Lung (tissue), 12 donors: Measurements from ENCODE around the gene SOX10. TPM values are rescaled to one million over a fixed set of nuclear protein-coding genes. Genes with fewer than 3 reads are reported as not detected.
A peak's percentile ranks its signal among the peaks of the same experiment; 100 is the strongest.

Source experiments
- ATAC-seq: fragments of 200-7000 bp; cut with Tn5 transposase; one replicate; pipeline ENCODE4 v1.9.1; 2020; ENCODE audit warnings: moderate number of reproducible peaks; ENCODE audit not compliant: insufficient read depth, low FRiP score
- DNase-seq, 3 donors: peaks; one replicate each; pipeline ENCODE4 v3.0.0-alpha.2; 2013 to 2017
- H3K27ac ChIP-seq, 2 donors: one replicate each; pipeline ENCODE4 v1.5.1; 2013; ENCODE audit warnings: mild to moderate bottlenecking in 2 of 2, moderate library complexity in 2 of 2, control low read depth in 1 of 2, inconsistent platforms in 1 of 2, low read depth in 1 of 2, low read length in 1 of 2
- H3K27me3 ChIP-seq, 3 donors: one replicate each; pipeline ENCODE4 v1.5.1; 2013; ENCODE audit warnings: low read length in 2 of 3; ENCODE audit not compliant: control insufficient read depth in 3 of 3, insufficient read depth in 3 of 3
- H3K36me3 ChIP-seq, 4 donors: one replicate each; pipeline ENCODE4 v1.5.1; 2013; ENCODE audit warnings: low read length in 4 of 4, mild to moderate bottlenecking in 1 of 4, moderate library complexity in 1 of 4; ENCODE audit not compliant: control insufficient read depth in 4 of 4, insufficient read depth in 4 of 4
- H3K4me1 ChIP-seq, 5 donors: one replicate each; pipeline ENCODE4 v1.5.1; 2013; ENCODE audit warnings: low read length in 5 of 5, mild to moderate bottlenecking in 2 of 5, moderate library complexity in 1 of 5; ENCODE audit not compliant: control insufficient read depth in 5 of 5, insufficient read depth in 5 of 5
- H3K4me3 ChIP-seq: one replicate; pipeline ENCODE4 v1.5.1; 2013; ENCODE audit warnings: mild to moderate bottlenecking, control low read depth, moderate library complexity
- H3K9ac ChIP-seq, 2 donors: one replicate each; pipeline ENCODE4 v1.5.1; 2013; ENCODE audit warnings: low read length in 2 of 2, control low read depth in 1 of 2; ENCODE audit not compliant: insufficient read depth in 1 of 2
- H3K9me3 ChIP-seq, 4 donors: one replicate each; pipeline ENCODE4 v1.5.1; 2013; ENCODE audit warnings: low read length in 3 of 4, mild to moderate bottlenecking in 1 of 4, moderate library complexity in 1 of 4; ENCODE audit not compliant: control insufficient read depth in 4 of 4, insufficient read depth in 3 of 4
- WGBS, 2 donors: extraction: QIAGEN DNeasy Blood & Tissue Kit; methylation state at CpG; one replicate each; pipeline ENCODE4 v1.1.7; 2013; 5-methylcytosine and 5-hydroxymethylcytosine counted together
- polyA plus RNA-seq, 2 donors: library from polyadenylated mRNA; stranded (reverse); fragments of 200-250 nt; gene quantifications; one replicate each; pipeline ENCODE4 v1.2.1, GENCODE V29; 2013
- total RNA-seq, 2 donors: library from RNA; depleted of rRNA in 1 of 2; stranded (reverse); fragments of >200 nt in 1 of 2; gene quantifications; one replicate each; pipeline ENCODE4 v1.2.1, GENCODE V29; 2014 to 2021
- TF ChIP-seq, protein P1 (sequence below): IDR thresholded peaks from 2 replicates; pipeline ENCODE4 v1.5.1; 2012; ENCODE audit warnings: mild to moderate bottlenecking; ENCODE audit errors: control extremely low read depth, extremely low read depth
- donor health status: control.
- donor health status: control.
- donor health status: Bipolar disorder and iron deficiency.
- donor health status: healthy.
- donor health status: DM: yes; HTN: yes; CAD: no.

The SOX10 gene
- total and polyA plus RNA-seq, 4 donors = 0.10 to 0.54 TPM; not detected in 2

DNA sequence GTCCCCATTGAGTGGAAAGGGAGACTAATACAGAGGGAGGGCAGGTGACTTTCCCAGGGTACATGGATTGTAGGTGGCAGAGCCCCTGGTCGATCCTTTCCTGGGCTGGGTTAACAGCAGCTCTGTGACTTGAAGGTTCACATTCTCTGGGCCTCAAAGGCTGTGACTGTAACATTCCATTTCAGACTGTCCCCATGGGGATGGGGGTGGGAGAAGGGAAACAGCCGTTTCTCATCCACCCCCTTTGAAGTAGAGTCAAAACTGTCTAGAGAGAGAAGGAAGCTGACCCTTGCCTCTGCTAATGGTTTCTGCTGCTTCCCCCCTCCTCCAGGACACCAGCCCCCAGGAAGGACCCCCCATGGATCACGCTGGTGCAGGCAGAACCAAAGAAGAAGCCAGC is 59.0 kb downstream of the SOX10 start:
- H3K27me3 ChIP-seq = peaks cover 0 to 6% (median 0%) of the 10 kb centered on the region in 3 donors
- ATAC-seq = no peak
- no peak overlapping the region for H3K9ac ChIP-seq
- no peak overlapping the region for H3K4me3 ChIP-seq
- no peaks in the 10 kb centered on the region for H3K9me3 ChIP-seq
- peaks cover 10 to 55% (median 15%) of the 10 kb centered on the region in 4 donors for H3K36me3 ChIP-seq
- peak overlapping the region in 1 of 2 donors; percentile 41 for H3K27ac ChIP-seq
- 79 to 86% methylated on average over 3 of the region's 3 CpGs for WGBS, 2 donors
- TF ChIP-seq, protein P1, sequence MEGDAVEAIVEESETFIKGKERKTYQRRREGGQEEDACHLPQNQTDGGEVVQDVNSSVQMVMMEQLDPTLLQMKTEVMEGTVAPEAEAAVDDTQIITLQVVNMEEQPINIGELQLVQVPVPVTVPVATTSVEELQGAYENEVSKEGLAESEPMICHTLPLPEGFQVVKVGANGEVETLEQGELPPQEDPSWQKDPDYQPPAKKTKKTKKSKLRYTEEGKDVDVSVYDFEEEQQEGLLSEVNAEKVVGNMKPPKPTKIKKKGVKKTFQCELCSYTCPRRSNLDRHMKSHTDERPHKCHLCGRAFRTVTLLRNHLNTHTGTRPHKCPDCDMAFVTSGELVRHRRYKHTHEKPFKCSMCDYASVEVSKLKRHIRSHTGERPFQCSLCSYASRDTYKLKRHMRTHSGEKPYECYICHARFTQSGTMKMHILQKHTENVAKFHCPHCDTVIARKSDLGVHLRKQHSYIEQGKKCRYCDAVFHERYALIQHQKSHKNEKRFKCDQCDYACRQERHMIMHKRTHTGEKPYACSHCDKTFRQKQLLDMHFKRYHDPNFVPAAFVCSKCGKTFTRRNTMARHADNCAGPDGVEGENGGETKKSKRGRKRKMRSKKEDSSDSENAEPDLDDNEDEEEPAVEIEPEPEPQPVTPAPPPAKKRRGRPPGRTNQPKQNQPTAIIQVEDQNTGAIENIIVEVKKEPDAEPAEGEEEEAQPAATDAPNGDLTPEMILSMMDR = no peak
- no peak for DNase-seq
- H3K4me1 ChIP-seq = peaks cover 0 to 4% (median 0%) of the 10 kb centered on the region in 5 donors

DNA sequence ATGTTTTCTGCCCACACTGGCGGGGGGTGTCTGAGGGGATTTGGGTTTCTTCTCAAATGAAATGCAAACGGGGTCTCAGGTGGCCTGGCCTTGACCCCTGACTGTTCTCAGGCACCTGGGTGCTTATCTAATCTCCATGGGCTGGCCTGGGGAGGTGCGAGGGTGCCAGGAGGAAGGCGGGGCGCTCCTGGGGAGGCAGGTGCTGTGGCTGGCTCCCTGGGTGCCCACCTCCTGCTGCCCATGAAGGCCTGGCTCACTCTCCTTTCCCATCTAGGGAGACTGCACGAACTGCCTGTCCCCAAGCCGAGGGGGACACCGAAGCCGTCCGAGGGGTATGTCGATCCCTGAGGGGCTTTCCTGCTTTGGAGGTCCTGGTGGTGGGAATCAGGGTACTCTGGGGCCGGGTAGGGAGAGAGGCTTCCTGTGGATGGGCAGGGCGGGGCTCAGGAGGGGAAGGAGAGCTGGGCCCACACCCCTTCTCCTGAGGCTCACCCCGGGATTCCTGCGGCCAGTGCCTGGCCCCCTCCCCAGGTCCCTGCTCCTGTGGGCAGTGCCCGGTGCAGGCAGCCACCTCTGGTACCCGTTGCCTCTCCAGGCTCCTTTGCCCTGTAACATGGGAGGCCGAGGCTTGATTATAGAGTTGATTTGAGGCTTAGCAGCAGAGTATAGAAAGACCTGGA is 59.8 kb downstream of the SOX10 start:
- H3K27me3 ChIP-seq = peaks cover 0 to 6% (median 0%) of the 10 kb centered on the region in 3 donors
- H3K36me3 ChIP-seq = peaks cover 10 to 57% (median 16%) of the 10 kb centered on the region in 4 donors
- peaks cover 0 to 6% (median 0%) of the 10 kb centered on the region in 5 donors for H3K4me1 ChIP-seq
- H3K9me3 ChIP-seq = no peaks in the 10 kb centered on the region
- DNase-seq = no peak
- no peak for ATAC-seq
- TF ChIP-seq, protein P1 = no peak
- peak overlapping the region in 1 of 2 donors; percentile 41 for H3K27ac ChIP-seq
- peak overlapping the region in 1 of 2 donors; percentile 5 for H3K9ac ChIP-seq
- H3K4me3 ChIP-seq = no peak overlapping the region
- 90 to 95% methylated on average over 18 of the region's 18 CpGs for WGBS, 2 donors

DNA sequence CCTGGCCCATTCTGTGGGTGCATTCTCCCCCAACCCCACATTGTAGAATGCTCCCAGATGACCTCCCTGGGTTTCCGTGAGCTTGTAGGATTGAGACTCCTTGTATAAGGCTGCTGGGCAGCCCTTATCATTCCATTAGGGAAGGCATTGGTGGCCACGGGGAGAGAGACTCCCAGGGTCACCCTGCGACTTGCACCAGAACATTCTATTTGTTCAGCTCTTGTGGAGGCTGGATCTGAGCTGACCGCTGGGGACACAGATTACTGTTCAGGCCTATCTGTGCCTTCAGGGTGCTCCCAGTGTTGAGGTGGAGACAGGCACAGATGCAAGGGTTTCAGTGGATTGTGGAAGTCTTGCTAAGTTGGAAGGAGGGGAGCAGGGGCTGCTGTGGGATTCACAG is 60.4 kb downstream of the SOX10 start:
- Histone ChIP-seq H3K4me1 (peaks cover 0 to 5% (median 0%) of the 10 kb centered on the region in 5 donors), H3K27me3 (peaks cover 0 to 6% (median 0%) of the 10 kb centered on the region in 3 donors), H3K9ac (peak overlapping the region in 1 of 2 donors; percentile 5), H3K9me3 (no peaks in the 10 kb centered on the region), H3K4me3 (no peak overlapping the region), H3K36me3 (peaks cover 11 to 56% (median 18%) of the 10 kb centered on the region in 4 donors), H3K27ac (no peak overlapping the region)
- ATAC-seq = no peak
- TF ChIP-seq, protein P1 = no peak
- DNase-seq = no peak
- WGBS, 2 donors = 91 to 92% methylated on average over 4 of the region's 4 CpGs

Other genes starting within 250 kb of the SOX10 start
- 10 to 100 TPM; 11.7 to 17.2 TPM for gene GCAT, start 176.6 kb downstream of the SOX10 start, total RNA-seq
- 10 to 100 TPM in 1 of 2 donors, 1 to 10 TPM in 1; 9.3 to 31.1 TPM for gene GCAT, start 176.6 kb downstream of the SOX10 start, polyA plus RNA-seq
- gene GALR3, start 161.2 kb downstream of the SOX10 start, total RNA-seq = not detected
- not detected for gene GALR3, start 161.2 kb downstream of the SOX10 start, polyA plus RNA-seq
- gene ANKRD54, start 140.2 kb downstream of the SOX10 start, total RNA-seq = 10 to 100 TPM; 19.8 to 31.8 TPM
- gene ANKRD54, start 140.2 kb downstream of the SOX10 start, polyA plus RNA-seq = 10 to 100 TPM; 19.3 to 20.2 TPM
- gene EIF3L, start 135.1 kb downstream of the SOX10 start, total RNA-seq = 100 to 1,000 TPM; 281 to 420 TPM
- gene EIF3L, start 135.1 kb downstream of the SOX10 start, polyA plus RNA-seq = 100 to 1,000 TPM; 175 to 224 TPM
- 10 to 100 TPM; 15.4 to 29.1 TPM for gene MICALL1, start 78.3 kb downstream of the SOX10 start, total RNA-seq
- gene MICALL1, start 78.3 kb downstream of the SOX10 start, polyA plus RNA-seq = 10 to 100 TPM; 12.9 to 19.6 TPM
- 1 to 10 TPM; 1.1 to 4.2 TPM for gene C22orf23, start 31.0 kb downstream of the SOX10 start, total RNA-seq
- gene C22orf23, start 31.0 kb downstream of the SOX10 start, polyA plus RNA-seq = 1 to 10 TPM; 1.4 to 1.6 TPM
- 10 to 100 TPM; 36.8 to 62.3 TPM for gene POLR2F, start 30.9 kb downstream of the SOX10 start, total RNA-seq
- 100 to 1,000 TPM in 1 of 2 donors, 10 to 100 TPM in 1; 96.9 to 161 TPM for gene POLR2F, start 30.9 kb downstream of the SOX10 start, polyA plus RNA-seq
- gene PICK1, start 72.8 kb upstream of the SOX10 start, total RNA-seq = 10 to 100 TPM; 32.4 to 45.6 TPM
- 10 to 100 TPM; 33.3 to 41.4 TPM for gene PICK1, start 72.8 kb upstream of the SOX10 start, polyA plus RNA-seq
- gene SLC16A8, start 99.6 kb upstream of the SOX10 start, total RNA-seq = under 1 TPM in 1 of 2 donors, not detected in 1; 0.64 TPM
- gene SLC16A8, start 99.6 kb upstream of the SOX10 start, polyA plus RNA-seq = under 1 TPM; 0.32 to 0.39 TPM
- under 1 TPM; 0.17 to 0.49 TPM for gene BAIAP2L2, start 126.1 kb upstream of the SOX10 start, total RNA-seq
- gene BAIAP2L2, start 126.1 kb upstream of the SOX10 start, polyA plus RNA-seq = 1 to 10 TPM in 1 of 2 donors, under 1 TPM in 1; 0.44 to 1.0 TPM
- 10 to 100 TPM; 36.8 to 73.5 TPM for gene PLA2G6, start 197.3 kb upstream of the SOX10 start, total RNA-seq
- gene PLA2G6, start 197.3 kb upstream of the SOX10 start, polyA plus RNA-seq = 10 to 100 TPM; 11.9 to 37.8 TPM
- 10 to 100 TPM; 30.0 to 43.9 TPM for gene MAFF, start 217.4 kb upstream of the SOX10 start, total RNA-seq
- 10 to 100 TPM; 36.3 to 57.8 TPM for gene MAFF, start 217.4 kb upstream of the SOX10 start, polyA plus RNA-seq